22Rv1 (cell line): ENCODE results near the gene KCNJ18.
"Not testable (repeated sequence)": the region's sequence is repeated elsewhere in the genome, so short reads cannot be mapped to it uniquely, and the experiment has no call there.

Source experiments
- H3K27ac ChIP-seq: fragments of 450-650 bp; 2 replicates; pipeline ENCODE4 v1.5.1; 2017
- ZFX ChIP-seq: fragments of 450-650 bp; IDR thresholded peaks from 2 replicates; pipeline ENCODE4 v1.6.1; 2017; ENCODE audit warnings: antibody characterized with exemption, borderline replicate concordance
- TF ChIP-seq, protein P1 (sequence below): fragments of 450-650 bp; IDR thresholded peaks from 2 replicates; pipeline ENCODE4 v1.5.1; 2017; ENCODE audit warnings: mild to moderate bottlenecking

KCNJ18 gene

DNA sequence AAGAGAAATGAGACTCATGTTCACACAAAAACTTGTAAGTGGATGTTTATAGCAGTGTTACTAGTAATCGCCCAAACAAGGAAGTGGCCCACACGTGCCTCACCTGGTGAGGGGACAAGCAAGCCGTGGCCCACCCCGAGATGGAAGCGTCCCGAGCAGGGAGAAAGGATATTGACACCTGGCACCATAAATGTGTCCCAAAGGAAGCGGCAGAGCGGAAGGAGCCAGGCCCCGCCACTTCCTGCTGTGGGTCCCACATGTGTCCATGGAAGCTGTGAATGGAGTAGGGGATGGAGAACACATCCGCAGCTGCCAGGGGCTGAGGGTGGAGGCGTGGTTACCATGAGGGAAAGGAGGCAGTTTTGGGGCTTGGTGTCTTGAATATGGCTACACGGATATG is 18.9 kb downstream of the KCNJ18 start:
- no peak overlapping the region for H3K27ac ChIP-seq
- TF ChIP-seq, protein P1, sequence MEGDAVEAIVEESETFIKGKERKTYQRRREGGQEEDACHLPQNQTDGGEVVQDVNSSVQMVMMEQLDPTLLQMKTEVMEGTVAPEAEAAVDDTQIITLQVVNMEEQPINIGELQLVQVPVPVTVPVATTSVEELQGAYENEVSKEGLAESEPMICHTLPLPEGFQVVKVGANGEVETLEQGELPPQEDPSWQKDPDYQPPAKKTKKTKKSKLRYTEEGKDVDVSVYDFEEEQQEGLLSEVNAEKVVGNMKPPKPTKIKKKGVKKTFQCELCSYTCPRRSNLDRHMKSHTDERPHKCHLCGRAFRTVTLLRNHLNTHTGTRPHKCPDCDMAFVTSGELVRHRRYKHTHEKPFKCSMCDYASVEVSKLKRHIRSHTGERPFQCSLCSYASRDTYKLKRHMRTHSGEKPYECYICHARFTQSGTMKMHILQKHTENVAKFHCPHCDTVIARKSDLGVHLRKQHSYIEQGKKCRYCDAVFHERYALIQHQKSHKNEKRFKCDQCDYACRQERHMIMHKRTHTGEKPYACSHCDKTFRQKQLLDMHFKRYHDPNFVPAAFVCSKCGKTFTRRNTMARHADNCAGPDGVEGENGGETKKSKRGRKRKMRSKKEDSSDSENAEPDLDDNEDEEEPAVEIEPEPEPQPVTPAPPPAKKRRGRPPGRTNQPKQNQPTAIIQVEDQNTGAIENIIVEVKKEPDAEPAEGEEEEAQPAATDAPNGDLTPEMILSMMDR, result no peak
- no peak for TF ChIP-seq ZFX

DNA sequence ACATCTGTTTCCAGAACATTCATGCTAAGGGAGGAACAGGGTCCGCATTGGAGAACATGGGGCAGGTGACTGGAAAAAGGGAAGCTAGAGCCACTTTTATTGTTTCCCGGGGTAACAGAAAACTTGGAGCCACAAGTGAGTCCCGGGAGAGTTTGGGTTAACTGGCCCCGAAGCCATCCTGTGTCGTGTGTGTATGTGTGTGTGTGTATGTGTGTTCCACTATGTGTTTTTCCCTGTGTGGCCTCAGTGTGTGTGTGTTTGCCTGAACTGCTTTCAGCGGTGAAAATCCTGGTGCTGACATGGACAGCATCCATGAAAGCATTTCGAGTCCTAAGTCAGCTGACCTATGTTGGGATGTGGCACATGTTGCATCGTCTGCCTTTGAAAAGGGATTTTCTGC is 20.7 kb downstream of the KCNJ18 start:
- H3K27ac ChIP-seq, result not testable (repeated sequence)

DNA sequence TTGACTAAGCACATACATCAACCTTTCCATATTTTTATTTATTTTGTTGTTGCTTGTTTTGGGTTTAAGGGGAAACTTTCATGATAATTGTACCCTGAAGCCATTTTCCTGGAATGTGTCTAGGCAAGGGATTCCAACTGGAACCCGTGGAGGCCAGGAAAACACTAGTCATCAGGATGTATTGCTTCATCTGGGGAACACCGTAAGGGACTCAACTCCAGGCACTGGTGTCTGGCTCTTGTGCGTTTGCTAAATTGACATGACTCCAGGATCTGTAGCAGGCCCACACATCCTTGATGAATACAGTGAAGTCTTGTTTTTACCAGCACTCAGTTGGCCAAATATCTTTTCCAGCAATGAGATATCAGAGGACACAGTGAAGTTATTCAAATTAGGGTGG is 21.3 kb downstream of the KCNJ18 start:
- not testable (repeated sequence) for H3K27ac ChIP-seq

DNA sequence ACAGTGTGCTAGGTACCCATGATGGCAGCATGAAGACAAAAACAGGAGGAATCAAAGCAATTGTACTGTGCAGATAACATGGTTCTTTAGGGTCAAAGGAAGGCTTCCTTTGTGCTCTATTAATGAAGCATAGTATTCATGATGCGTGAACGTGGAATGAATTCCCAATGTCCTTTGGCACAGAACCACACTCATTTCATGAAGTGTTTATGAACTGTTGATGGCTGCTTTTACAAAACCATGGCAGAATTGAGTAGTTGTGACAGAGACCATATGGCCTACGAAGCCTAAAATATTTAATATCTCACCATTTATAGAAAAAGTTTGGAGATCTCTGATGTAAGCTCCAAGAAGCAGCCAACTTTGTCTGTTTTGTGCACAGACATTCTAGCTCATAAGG is 22.4 kb downstream of the KCNJ18 start:
- not testable (repeated sequence) for H3K27ac ChIP-seq

DNA sequence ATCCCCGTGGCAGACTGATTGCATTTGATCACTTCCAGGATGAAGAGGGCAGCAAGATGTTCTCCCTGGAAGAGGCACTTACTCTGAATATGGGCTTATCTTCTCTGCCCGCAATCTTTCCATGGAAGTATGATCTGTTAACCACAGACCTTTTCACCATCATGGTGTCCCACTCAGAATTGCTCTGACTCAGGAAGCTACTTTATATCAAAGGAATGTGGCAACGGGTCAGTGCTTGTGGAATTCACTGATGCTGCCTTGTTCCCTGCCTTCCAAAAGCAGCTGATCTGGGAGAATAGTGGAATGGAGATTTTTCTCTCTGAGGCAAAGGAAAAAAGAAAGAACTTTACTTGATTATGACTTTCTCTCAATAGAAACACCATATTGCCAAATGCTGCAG is 23.6 kb downstream of the KCNJ18 start:
- not testable (repeated sequence) for H3K27ac ChIP-seq

DNA sequence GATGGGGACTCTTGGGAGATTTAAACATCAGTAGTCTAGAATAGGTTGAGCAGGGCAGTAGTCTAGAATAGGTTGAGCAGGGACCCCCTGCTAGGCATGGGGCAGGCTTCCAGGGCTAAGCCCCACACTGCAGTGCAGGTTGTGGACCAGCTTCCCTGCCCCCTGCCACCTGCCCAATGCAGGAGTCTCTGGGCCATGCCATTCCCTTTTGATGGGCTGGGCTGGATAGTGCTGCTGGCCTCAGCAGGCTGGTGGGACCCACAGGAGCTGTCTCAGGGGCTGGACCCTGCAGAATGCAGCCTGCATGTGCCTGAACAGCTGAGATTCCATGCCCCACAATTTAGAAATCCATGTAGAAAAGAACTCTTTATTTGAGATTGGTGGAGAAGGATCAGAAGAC is 26.6 kb downstream of the KCNJ18 start:
- H3K27ac ChIP-seq, result not testable (repeated sequence)

DNA sequence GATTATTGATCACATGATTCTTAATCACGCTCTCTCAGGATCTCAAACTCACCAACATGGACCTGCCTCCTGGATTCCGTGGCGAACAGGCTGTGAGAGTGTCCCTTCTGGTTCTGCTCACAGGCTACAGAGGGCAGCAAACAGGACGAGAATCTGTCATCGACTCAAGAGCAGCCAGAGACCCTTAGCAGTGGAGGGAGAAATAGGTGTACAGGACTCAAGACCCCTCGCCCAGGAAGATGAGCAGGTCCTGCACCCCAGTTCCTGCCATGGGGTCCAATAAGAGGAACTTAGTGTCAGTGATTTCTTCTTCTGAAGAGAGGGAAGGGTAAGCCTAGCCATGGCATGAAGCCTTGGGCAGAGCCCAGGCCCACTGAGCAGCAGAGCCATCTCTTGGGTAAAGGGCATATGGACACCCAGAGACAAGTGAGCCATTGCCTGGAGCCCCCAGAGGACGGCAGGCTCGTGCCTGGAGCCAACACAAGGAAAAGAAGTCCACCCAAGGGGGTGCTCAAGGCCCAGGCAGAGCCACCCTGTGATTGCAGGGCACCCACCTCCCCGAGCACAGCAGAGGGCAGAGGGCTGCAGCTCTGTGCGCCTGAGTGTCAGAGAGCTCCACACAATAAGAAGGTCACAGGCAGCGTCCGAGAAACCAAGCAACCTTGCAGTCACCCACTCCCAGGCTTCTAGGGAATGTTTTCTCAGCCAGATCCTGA is 27.3 kb downstream of the KCNJ18 start:
- not testable (repeated sequence) for H3K27ac ChIP-seq

DNA sequence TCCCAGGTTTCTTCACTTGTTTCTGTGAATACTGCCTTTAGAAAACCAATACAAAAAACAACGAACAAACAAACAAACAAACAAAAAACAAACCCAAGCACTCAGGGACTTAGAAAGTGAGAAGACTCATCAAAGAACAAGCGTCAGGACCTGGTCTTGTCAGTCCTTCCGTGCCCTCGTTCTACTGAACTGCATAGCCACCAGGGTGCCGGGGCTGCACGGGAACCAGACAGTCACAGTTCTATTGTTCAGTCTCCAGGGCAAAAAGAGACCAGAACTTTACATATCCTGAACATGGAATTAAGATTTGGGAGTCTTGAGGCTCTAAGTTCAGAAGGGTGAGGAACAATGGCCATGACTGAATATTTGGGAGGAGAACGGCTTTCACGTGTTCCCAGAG is 28.2 kb downstream of the KCNJ18 start:
- not testable (repeated sequence) for H3K27ac ChIP-seq

DNA sequence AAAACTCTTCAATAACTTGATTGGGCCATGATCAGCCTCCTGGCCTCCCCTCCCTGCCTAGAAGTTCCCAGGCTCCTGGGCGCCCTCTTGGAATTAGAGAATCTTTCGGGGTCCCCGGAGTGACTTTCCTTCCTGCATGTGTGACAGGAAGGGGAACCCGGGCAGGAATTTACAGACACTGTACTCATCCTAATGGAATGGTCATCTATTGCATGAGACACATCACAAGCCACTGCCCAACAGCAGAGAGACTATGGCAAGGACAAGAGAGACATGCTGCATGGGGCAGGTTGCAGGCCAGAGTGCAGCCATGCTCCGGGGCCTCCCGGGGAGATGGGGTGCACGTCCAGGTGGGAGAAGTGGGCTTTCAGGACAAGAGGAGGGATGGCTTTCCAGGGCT is 29.9 kb downstream of the KCNJ18 start:
- not testable (repeated sequence) for H3K27ac ChIP-seq

DNA sequence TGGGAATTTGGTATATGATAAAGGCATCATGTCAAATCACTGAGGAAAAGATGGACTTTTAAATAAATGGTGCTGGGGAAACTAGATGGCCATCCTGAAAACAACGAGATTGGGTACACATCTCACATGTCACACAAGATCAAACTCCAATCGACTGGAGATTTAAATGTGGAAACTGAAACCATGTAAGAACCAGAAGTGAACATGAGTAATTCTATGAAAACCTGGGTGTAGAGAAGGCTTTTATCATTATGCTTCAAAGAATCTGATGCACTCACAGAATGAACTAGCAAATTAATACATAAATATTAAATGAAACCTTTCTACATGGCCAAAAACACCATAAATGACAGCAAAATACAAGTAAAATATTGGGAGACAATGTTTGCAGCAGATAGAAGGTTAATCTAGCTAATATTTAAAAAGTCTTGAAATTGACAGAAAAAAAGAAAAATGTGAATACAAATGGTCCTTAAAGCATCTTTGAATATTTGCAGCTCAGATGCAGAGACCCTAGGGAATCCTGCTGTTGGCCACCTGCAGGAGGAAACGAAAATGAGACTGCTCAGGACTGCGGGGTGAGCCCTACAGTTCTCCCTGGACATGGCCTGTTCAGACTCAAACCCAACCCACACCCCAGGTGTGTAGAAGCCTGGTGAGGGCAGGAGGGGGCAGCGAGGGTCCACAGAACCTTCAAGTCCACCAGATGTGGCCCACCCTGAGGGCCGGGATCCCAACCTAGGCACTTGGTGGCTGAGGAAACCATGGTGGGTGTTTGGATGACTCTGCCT is 32.1 kb downstream of the KCNJ18 start:
- H3K27ac ChIP-seq, result not testable (repeated sequence)

DNA sequence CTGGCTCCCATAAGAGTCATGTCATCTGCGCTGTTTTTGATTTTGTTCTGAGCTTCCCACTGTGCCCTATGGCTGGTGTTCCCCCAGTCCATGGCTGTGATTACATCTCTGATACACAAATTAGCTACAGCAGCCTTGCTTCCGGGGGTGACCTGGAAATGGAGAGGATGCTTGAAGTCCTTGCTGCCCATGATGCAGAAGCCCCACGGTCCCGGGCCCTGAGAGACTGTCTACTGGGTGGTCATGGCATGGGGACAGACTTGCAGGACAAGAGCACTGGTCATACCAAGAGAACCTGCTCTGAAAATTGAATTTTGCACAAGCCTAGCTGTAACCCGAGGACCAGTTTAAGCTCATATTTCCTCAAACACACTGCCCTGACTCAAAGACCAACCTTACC is 38.8 kb downstream of the KCNJ18 start:
- H3K27ac ChIP-seq, result not testable (repeated sequence)

DNA sequence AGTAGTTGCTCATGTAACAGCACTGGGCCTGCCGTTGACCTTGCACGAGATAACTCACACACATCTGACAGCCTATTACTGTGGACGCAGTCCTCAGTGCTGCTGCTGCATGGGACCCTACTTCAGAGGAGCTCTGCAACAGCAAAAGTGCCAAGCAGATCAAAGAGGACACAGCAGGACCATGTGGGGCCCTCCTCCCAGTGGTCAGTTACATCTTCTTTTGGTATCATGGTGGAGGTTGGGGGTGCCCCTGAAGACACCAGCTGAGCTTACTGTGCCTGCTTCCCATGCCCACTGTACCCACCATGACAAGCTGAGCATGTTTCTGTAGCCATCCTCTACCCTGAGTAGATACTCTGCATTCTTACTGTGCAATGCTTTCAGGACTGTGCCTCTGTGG is 41.6 kb downstream of the KCNJ18 start:
- H3K27ac ChIP-seq, result not testable (repeated sequence)

DNA sequence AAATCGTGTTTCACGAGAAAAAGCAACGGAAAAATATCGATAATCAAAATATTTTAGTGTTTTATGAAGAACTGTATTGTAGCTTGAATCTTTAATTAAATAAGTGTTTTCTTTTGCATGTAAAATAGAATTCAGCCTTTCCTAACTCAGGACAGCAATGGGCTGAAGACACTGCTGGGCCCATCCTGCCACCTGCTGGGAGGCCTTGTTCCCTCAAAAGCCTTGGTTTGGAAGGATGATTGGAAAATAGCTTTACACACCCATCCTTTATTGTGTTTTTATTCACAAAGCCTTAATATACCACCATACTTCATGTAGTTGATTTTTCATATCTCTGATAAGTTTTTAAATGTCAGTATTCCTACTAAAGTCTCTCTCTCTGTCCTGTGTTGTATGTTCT is 43.5 kb downstream of the KCNJ18 start:
- TF ChIP-seq, protein P1, result 0 out of 2 replicates have a peak, but pooled peaks have one; percentile 6
- H3K27ac ChIP-seq, result not testable (repeated sequence)

DNA sequence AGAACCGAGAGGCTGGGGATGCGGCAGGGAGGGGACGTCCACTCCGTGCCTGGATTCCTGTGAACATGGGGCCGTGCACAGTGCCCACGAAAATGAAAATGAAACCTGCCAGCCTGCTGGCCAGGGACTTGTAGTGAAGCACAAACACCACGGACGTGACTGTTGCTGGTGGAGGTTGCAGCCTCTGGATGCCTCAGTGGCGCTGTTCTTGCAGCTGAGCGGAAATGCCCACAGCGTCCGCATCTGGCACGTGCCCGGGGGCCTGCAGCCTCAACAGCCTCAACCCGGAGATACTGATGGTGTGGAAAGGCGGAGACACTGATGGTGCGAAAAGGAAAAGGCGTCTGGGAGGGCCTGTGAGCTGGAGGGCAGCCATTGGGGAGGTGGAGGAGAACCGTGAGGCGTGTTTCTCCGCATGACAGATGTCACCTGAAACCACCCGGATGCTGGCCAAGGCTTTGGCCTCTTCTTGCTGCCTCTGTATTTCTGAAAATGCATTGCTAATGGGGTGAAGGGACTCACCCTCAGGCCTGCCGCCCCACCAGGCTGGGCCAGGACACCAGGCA is 44.8 kb downstream of the KCNJ18 start:
- not testable (repeated sequence) for H3K27ac ChIP-seq

DNA sequence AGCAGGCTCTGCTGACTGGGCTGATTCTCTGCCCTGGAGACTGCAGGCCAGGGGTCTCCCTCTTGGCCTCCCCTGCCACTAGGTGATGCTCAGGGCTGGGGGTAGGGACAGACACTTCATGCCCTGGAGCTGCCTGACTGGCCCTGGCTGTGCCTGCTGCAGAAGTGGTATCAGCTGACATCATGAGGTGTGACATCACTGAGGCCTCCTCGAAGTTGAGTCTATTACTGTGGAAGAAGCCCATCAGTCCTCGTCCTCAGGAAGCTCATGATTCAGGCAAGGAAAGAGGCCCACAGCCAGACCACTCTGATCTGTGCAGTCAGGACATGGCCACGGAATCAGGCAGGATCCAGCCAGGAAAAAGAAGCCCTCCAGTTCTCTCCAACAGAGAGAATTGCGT is 45.9 kb downstream of the KCNJ18 start:
- not testable (repeated sequence) for H3K27ac ChIP-seq

DNA sequence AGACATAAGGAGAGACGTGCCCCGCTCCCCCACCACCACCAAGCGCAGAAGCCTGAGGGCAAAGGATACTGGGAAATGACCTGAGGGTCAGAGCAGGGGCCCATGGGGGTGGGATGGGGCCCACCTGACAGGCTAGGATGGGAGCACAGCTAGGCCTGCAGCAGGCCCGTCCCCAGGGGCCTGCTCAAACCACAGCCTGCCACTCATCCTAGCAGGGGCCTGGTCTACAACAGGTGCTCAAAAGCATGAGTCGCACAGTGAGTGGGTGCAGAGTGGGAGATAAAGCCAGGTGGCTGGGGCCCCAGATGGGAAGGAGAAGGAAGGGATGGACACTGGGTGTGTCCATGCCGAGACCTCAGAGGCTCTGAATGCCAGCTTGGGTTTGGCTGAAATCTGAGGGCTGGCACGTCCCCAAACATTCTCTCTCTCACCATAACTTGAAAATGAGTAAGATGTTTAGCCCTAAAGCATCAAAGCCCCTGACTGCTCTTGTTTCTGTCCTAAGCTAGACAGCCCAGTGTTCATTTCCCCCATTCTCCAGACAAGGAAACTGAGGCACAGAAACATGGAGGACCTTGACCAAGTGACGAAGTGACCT is 46.7 kb downstream of the KCNJ18 start:
- not testable (repeated sequence) for H3K27ac ChIP-seq

DNA sequence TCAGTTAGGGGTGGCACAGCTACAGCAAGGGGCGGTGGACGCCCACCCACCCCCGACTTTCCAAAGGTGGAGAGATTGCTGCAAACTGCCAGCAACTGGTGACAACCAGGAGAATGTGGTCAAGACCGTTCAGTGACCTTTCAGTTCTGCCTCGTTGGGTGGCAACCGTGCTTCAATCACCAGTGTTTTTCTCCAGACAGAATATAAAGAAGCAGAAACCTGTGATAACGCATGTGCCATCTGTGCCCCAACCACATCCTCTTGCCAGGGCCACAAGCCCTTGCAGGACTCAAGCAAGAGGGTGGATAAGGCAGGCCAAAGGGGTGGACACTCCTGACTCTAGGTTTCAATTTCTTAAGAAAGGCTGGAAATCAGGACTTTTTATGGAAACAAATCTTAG is 47.2 kb downstream of the KCNJ18 start:
- H3K27ac ChIP-seq, result not testable (repeated sequence)

DNA sequence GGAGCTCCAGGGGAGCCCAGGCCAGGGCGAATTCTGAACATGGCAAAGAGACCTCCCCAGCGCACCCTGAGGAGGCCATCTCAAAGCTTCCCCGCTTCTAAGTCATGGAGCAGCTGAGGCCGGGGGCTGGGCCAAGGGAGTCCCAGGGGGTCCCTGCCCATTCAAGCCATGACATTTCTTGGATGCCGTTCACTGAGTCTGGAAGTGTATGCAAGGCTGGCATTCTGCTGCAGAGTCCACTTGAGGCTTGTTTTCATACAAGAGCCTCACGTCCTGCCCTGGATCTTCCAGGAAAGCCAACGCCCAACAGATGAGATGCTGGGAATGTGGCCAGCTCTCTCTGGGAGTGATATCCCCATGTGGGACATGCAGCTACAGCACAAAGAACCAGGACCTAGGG is 48.5 kb downstream of the KCNJ18 start:
- H3K27ac ChIP-seq, result not testable (repeated sequence)

DNA sequence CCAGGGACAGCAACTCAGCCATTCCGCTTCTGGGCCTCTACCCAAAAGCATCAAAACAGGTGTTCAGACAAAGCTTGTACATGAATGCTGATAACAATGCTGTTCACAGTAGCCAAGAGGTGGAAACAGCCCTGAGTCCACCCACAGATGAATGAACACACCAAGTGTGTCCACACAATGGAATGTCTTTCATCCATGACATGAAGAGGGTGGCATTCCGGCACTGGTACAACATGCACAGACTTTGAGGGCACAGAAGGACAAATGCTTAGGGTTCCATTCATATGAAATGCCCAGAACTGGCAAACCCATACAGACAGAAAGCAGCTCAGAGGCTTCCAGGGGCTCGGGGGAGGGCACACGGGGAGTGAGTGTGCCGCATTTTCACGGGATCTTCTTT is 49.2 kb downstream of the KCNJ18 start:
- not testable (repeated sequence) for H3K27ac ChIP-seq
